LoVo (cell line): ENCODE measurements around the gene CDKN2AIP.
A peak's percentile ranks its signal among the peaks of the same experiment; 100 is the strongest.
"Not testable (repeated sequence)": the region's sequence is repeated elsewhere in the genome, so short reads cannot be mapped to it uniquely, and the experiment has no call there.

ENCODE experiments used
- DNase-seq: peaks from one replicate; pipeline ENCODE4 v3.0.0-alpha.2; 2016; ENCODE audit warnings: low spot score

CDKN2AIP gene

GRCh38 chr4:183413234-183414200 is 30.9 kb upstream of the CDKN2AIP start:
- no peak for DNase-seq

- DNase-seq, result no peak
These were observed 27.3 kb upstream of the CDKN2AIP start for GRCh38 chr4:183416879-183417755.

GRCh38 chr4:183422962-183423631 is 21.3 kb upstream of the CDKN2AIP start:
- DNase-seq, result peak; percentile 35

GRCh38 chr4:183424109-183424744 is 20.2 kb upstream of the CDKN2AIP start:
- DNase-seq, result no peak

GRCh38 chr4:183426507-183426906 is 17.9 kb upstream of the CDKN2AIP start:
- DNase-seq, result no peak

- DNase-seq, result no peak
These were observed 14.9 kb upstream of the CDKN2AIP start for GRCh38 chr4:183429489-183429888.

- no peak for DNase-seq
These were observed 14.0 kb upstream of the CDKN2AIP start for GRCh38 chr4:183430317-183430993.

- DNase-seq, result no peak
These were observed 13.5 kb upstream of the CDKN2AIP start for GRCh38 chr4:183430994-183431347.

GRCh38 chr4:183431614-183432013 is 12.8 kb upstream of the CDKN2AIP start:
- DNase-seq, result no peak

- DNase-seq, result not testable (repeated sequence)
These were observed 11.3 kb upstream of the CDKN2AIP start for GRCh38 chr4:183433183-183433582.

- DNase-seq, result no peak
These were observed 10.2 kb upstream of the CDKN2AIP start for GRCh38 chr4:183434264-183434663.

- DNase-seq, result no peak
These were observed 9.7 kb upstream of the CDKN2AIP start for GRCh38 chr4:183434666-183435190.

- no peak for DNase-seq
These were observed 8.6 kb upstream of the CDKN2AIP start for GRCh38 chr4:183435803-183436202.

GRCh38 chr4:183436417-183436816 is 8.0 kb upstream of the CDKN2AIP start:
- no peak for DNase-seq

- DNase-seq, result no peak
These were observed 7.0 kb upstream of the CDKN2AIP start for GRCh38 chr4:183437452-183437851.

GRCh38 chr4:183438458-183439113 is 5.8 kb upstream of the CDKN2AIP start:
- DNase-seq, result peak; percentile 92

- DNase-seq, result peak; percentile 65
These were observed 3.2 kb upstream of the CDKN2AIP start for GRCh38 chr4:183441276-183441675.

GRCh38 chr4:183443655-183444213 is 702 bp upstream of the CDKN2AIP start:
- DNase-seq, result no peak

GRCh38 chr4:183445097-183445428 is 627 bp downstream of the CDKN2AIP start:
- DNase-seq, result no peak

- no peak for DNase-seq
These were observed 3.2 kb downstream of the CDKN2AIP start for GRCh38 chr4:183447646-183448045.
